ENCODE measurements around the gene NOC2L.

- TF ChIP-seq KAT7 (CRISPR knock-in tag; IDR thresholded peaks at IDR 0.05; ENCODE audit: borderline replicate concordance), result no peak
- no peak for TF ChIP-seq BRCA1 (IDR thresholded peaks at IDR 0.05)
- TF ChIP-seq BRCA1 (CRISPR knock-in tag; IDR thresholded peaks at IDR 0.05), result no peak
- no peak for TF ChIP-seq SMC3 (conservative IDR thresholded peaks at IDR 0.05; ENCODE audit: insufficient read depth, low read depth, low read length)
- no peak for TF ChIP-seq ZNF274 (IDR thresholded peaks at IDR 0.05; ENCODE audit: borderline replicate concordance, low read depth, low read length)
- no peak for TF ChIP-seq TRIM28 (IDR thresholded peaks at IDR 0.05)
- no peak for TF ChIP-seq MEF2A (IDR thresholded peaks at IDR 0.05; ENCODE audit: control insufficient read depth, low read depth, low read length)
- no peak for TF ChIP-seq RBM25 (IDR thresholded peaks at IDR 0.05; ENCODE audit: low read depth, low read length, severe bottlenecking)
- TF ChIP-seq REST (IDR thresholded peaks at IDR 0.05; ENCODE audit: borderline replicate concordance), result no peak
- TF ChIP-seq REST (CRISPR knock-in tag; IDR thresholded peaks at IDR 0.05; ENCODE audit: low read depth), result no peak
- TF ChIP-seq RAD21 (CRISPR knock-in tag; conservative IDR thresholded peaks at IDR 0.05 in 1 of 2, IDR thresholded peaks at IDR 0.05 in 1 of 2), result no peak
- TF ChIP-seq CTCF (IDR thresholded peaks at IDR 0.05 in 2 of 3, conservative IDR thresholded peaks at IDR 0.05 in 1 of 3; ENCODE audit: insufficient read depth in 2 of 3, low read depth in 1 of 3, low read length in 3 of 3), result no peak
- no peak for TF ChIP-seq ZNF77 (CRISPR knock-in tag; IDR thresholded peaks at IDR 0.05)
Measured at GRCh38 chr1:905071-905749, 53.8 kb downstream of the NOC2L start.
